CD4-positive, CD25-positive, alpha-beta regulatory T cell (primary cell): Measurements from ENCODE around the gene CAMTA1. TPM values are rescaled to one million over a fixed set of nuclear protein-coding genes. Genes with fewer than 3 reads are reported as not detected.
A peak's percentile ranks its signal among the peaks of the same experiment; 100 is the strongest.

Source experiments
- ATAC-seq, 2 donors: fragments of 150-1000 bp; cut with Tn5 transposase; one replicate each; pipeline ENCODE4 v1.10.0; 2021; ENCODE audit warnings: low read depth in 2 of 2, moderate number of reproducible peaks in 2 of 2, moderate library complexity in 1 of 2
- DNase-seq, 3 donors: peaks; one replicate each; pipeline versions ENCODE4 v3.0.0 to v3.0.0-alpha.2; 2012 to 2022; ENCODE audit warnings: mixed read lengths in 1 of 3
- H3K27ac ChIP-seq: one replicate; pipeline ENCODE4 v1.7.0; 2013; ENCODE audit warnings: mild to moderate bottlenecking, low read length; ENCODE audit not compliant: insufficient read depth, poor library complexity, severe bottlenecking
- H3K27me3 ChIP-seq: one replicate; pipeline ENCODE4 v1.7.0; 2013; ENCODE audit warnings: low read length; ENCODE audit not compliant: control insufficient read depth, insufficient read depth
- H3K36me3 ChIP-seq: one replicate; pipeline ENCODE4 v1.7.0; 2013; ENCODE audit warnings: mild to moderate bottlenecking, low read length, moderate library complexity; ENCODE audit not compliant: control insufficient read depth, insufficient read depth
- H3K4me1 ChIP-seq: 2 replicates; pipeline ENCODE4 v1.7.0; 2013; ENCODE audit warnings: mild to moderate bottlenecking, low read length; ENCODE audit not compliant: insufficient read depth, control insufficient read depth, poor library complexity, severe bottlenecking
- H3K4me3 ChIP-seq: one replicate; pipeline ENCODE4 v1.7.0; 2013; ENCODE audit warnings: low read depth, mild to moderate bottlenecking, low read length, moderate library complexity
- H3K9me3 ChIP-seq, 2 experiments: 1 replicate in 1 of 2; 2 replicates in 1 of 2; pipeline ENCODE4 v1.7.0; 2013; ENCODE audit warnings: low read length in 2 of 2, mild to moderate bottlenecking in 1 of 2, moderate library complexity in 1 of 2; ENCODE audit not compliant: control insufficient read depth in 2 of 2
- H3K27ac Mint-ChIP-seq, 3 donors: one replicate each; pipeline ENCODE4 v1.8.0; 2020 to 2022; ENCODE audit warnings: mild to moderate bottlenecking in 3 of 3, mixed read lengths in 3 of 3, moderate library complexity in 2 of 3
- H3K27me3 Mint-ChIP-seq: one replicate; pipeline ENCODE4 v1.8.0; 2022; ENCODE audit warnings: mild to moderate bottlenecking, mixed read lengths
- H3K36me3 Mint-ChIP-seq: one replicate; pipeline ENCODE4 v1.8.0; 2020; ENCODE audit warnings: mixed read lengths
- H3K4me1 Mint-ChIP-seq, 4 donors: one replicate each; pipeline ENCODE4 v1.8.0; 2020 to 2022; ENCODE audit warnings: mixed read lengths in 4 of 4, mild to moderate bottlenecking in 1 of 4
- H3K4me3 Mint-ChIP-seq, 4 donors: one replicate each; pipeline ENCODE4 v1.8.0; 2020 to 2022; ENCODE audit warnings: mild to moderate bottlenecking in 4 of 4, mixed read lengths in 4 of 4, moderate library complexity in 3 of 4
- H3K9me3 Mint-ChIP-seq, 7 donors: one replicate each; pipeline ENCODE4 v1.8.0; 2020 to 2022; ENCODE audit warnings: mixed read lengths in 7 of 7, mild to moderate bottlenecking in 3 of 7, moderate library complexity in 2 of 7
- polyA plus RNA-seq, 4 donors: library from polyadenylated mRNA; unstranded; fragments of 300-500 nt; fragmentation: Illumina TruSeq; gene quantifications; one replicate each; pipeline ENCODE4 v1.2.3, GENCODE V29; 2021
- total RNA-seq: library from RNA; stranded (reverse); gene quantifications from one replicate; pipeline ENCODE4 v1.2.3, GENCODE V29; 2022

Gene CAMTA1
- total and polyA plus RNA-seq, 5 donors from 2014 or later, result 48.8 to 112 (median 80.0) TPM

- H3K9me3 ChIP-seq, result no peaks in the 10 kb centered on the region
- H3K27ac ChIP-seq, result no peak overlapping the region
- Mint-ChIP-seq H3K9me3 (no peaks in the 10 kb centered on the region), H3K27me3 (no peaks in the 10 kb centered on the region), H3K36me3 (no peaks in the 10 kb centered on the region), H3K4me1 (no peaks in the 10 kb centered on the region), H3K27ac (no peak overlapping the region), H3K4me3 (no peak overlapping the region)
- H3K4me3 ChIP-seq, result no peak overlapping the region
- DNase-seq, result no peak
- H3K27me3 ChIP-seq, result no peaks in the 10 kb centered on the region
- H3K4me1 ChIP-seq, result no peaks in the 10 kb centered on the region
- H3K36me3 ChIP-seq, result no peaks in the 10 kb centered on the region
- ATAC-seq, result no peak
Observed at GRCh38 chr1:7426780-7427604, 641.7 kb downstream of the CAMTA1 start.

GRCh38 chr1:7427605-7428300 is 642.5 kb downstream of the CAMTA1 start:
- Histone ChIP-seq H3K27me3 (no peaks in the 10 kb centered on the region), H3K9me3 (no peaks in the 10 kb centered on the region), H3K36me3 (no peaks in the 10 kb centered on the region), H3K4me3 (no peak overlapping the region), H3K4me1 (no peaks in the 10 kb centered on the region), H3K27ac (no peak overlapping the region)
- DNase-seq (no peak), ATAC-seq (no peak)
- no peaks in the 10 kb centered on the region for H3K27me3 Mint-ChIP-seq
- no peaks in the 10 kb centered on the region for H3K36me3 Mint-ChIP-seq
- no peaks in the 10 kb centered on the region for H3K9me3 Mint-ChIP-seq
- peak overlapping the region in 1 of 3 donors; percentile 27 for H3K27ac Mint-ChIP-seq
- H3K4me1 Mint-ChIP-seq, result no peaks in the 10 kb centered on the region
- no peak overlapping the region for H3K4me3 Mint-ChIP-seq

- Mint-ChIP-seq H3K4me1 (no peaks in the 10 kb centered on the region), H3K36me3 (no peaks in the 10 kb centered on the region), H3K27me3 (no peaks in the 10 kb centered on the region), H3K9me3 (peaks cover 0 to 4% (median 0%) of the 10 kb centered on the region in 7 donors), H3K4me3 (no peak overlapping the region), H3K27ac (no peak overlapping the region)
- Histone ChIP-seq H3K36me3 (no peaks in the 10 kb centered on the region), H3K27me3 (no peaks in the 10 kb centered on the region), H3K9me3 (no peaks in the 10 kb centered on the region), H3K4me3 (no peak overlapping the region), H3K27ac (no peak overlapping the region), H3K4me1 (no peaks in the 10 kb centered on the region)
- ATAC-seq (no peak), DNase-seq (no peak)
Observed at GRCh38 chr1:7429290-7429689, 644.0 kb downstream of the CAMTA1 start.

GRCh38 chr1:7430047-7430608 is 644.9 kb downstream of the CAMTA1 start:
- H3K27ac Mint-ChIP-seq, result no peak overlapping the region
- no peaks in the 10 kb centered on the region for H3K27me3 Mint-ChIP-seq
- no peak overlapping the region for H3K4me3 Mint-ChIP-seq
- ATAC-seq (no peak), DNase-seq (no peak)
- Histone ChIP-seq H3K4me1 (no peaks in the 10 kb centered on the region), H3K27me3 (no peaks in the 10 kb centered on the region), H3K36me3 (no peaks in the 10 kb centered on the region), H3K27ac (no peak overlapping the region), H3K4me3 (no peak overlapping the region), H3K9me3 (no peaks in the 10 kb centered on the region)
- no peaks in the 10 kb centered on the region for H3K4me1 Mint-ChIP-seq
- H3K36me3 Mint-ChIP-seq, result no peaks in the 10 kb centered on the region
- H3K9me3 Mint-ChIP-seq, result peaks cover 0 to 5% (median 0%) of the 10 kb centered on the region in 7 donors

GRCh38 chr1:7430691-7431090 is 645.4 kb downstream of the CAMTA1 start:
- ATAC-seq (no peak), DNase-seq (no peak)
- Mint-ChIP-seq H3K27me3 (no peaks in the 10 kb centered on the region), H3K36me3 (no peaks in the 10 kb centered on the region), H3K4me1 (no peaks in the 10 kb centered on the region), H3K27ac (no peak overlapping the region), H3K4me3 (no peak overlapping the region), H3K9me3 (peaks cover 0 to 5% (median 0%) of the 10 kb centered on the region in 7 donors)
- no peaks in the 10 kb centered on the region for H3K9me3 ChIP-seq
- no peak overlapping the region for H3K4me3 ChIP-seq
- H3K4me1 ChIP-seq, result no peaks in the 10 kb centered on the region
- no peaks in the 10 kb centered on the region for H3K27me3 ChIP-seq
- H3K36me3 ChIP-seq, result no peaks in the 10 kb centered on the region
- no peak overlapping the region for H3K27ac ChIP-seq

- Mint-ChIP-seq H3K4me1 (no peaks in the 10 kb centered on the region), H3K36me3 (no peaks in the 10 kb centered on the region), H3K27ac (no peak overlapping the region), H3K27me3 (no peaks in the 10 kb centered on the region), H3K9me3 (peaks cover 0 to 5% (median 0%) of the 10 kb centered on the region in 7 donors), H3K4me3 (no peak overlapping the region)
- no peaks in the 10 kb centered on the region for H3K9me3 ChIP-seq
- no peaks in the 10 kb centered on the region for H3K4me1 ChIP-seq
- H3K4me3 ChIP-seq, result no peak overlapping the region
- no peak overlapping the region for H3K27ac ChIP-seq
- DNase-seq (no peak), ATAC-seq (no peak)
- no peaks in the 10 kb centered on the region for H3K36me3 ChIP-seq
- H3K27me3 ChIP-seq, result no peaks in the 10 kb centered on the region
Observed at GRCh38 chr1:7432102-7432899, 647.0 kb downstream of the CAMTA1 start.

- ATAC-seq, result no peak
- H3K4me3 Mint-ChIP-seq, result no peak overlapping the region
- H3K27ac Mint-ChIP-seq, result no peak overlapping the region
- Histone ChIP-seq H3K27ac (no peak overlapping the region), H3K4me1 (no peaks in the 10 kb centered on the region), H3K27me3 (no peaks in the 10 kb centered on the region), H3K4me3 (no peak overlapping the region), H3K9me3 (no peaks in the 10 kb centered on the region), H3K36me3 (no peaks in the 10 kb centered on the region)
- H3K4me1 Mint-ChIP-seq, result no peaks in the 10 kb centered on the region
- peaks cover 0 to 5% (median 0%) of the 10 kb centered on the region in 7 donors for H3K9me3 Mint-ChIP-seq
- H3K27me3 Mint-ChIP-seq, result no peaks in the 10 kb centered on the region
- DNase-seq, result no peak
- no peaks in the 10 kb centered on the region for H3K36me3 Mint-ChIP-seq
Observed at GRCh38 chr1:7432900-7433380, 647.7 kb downstream of the CAMTA1 start.
